PFSK-1 (cell line): Measurements from ENCODE around the gene CTNNAL1.

Experiments used
- FOXP2 ChIP-seq: optimal IDR thresholded peaks from 2 replicates; pipeline ENCODE3; 2011; ENCODE audit warnings: borderline replicate concordance, control low read depth, inconsistent platforms; ENCODE audit not compliant: insufficient read depth; ENCODE audit errors: extremely low read length, extremely low read depth
- POLR2AphosphoS5 ChIP-seq: IDR thresholded peaks from 2 replicates; pipeline ENCODE4 v1.6.1; 2012; ENCODE audit warnings: low read depth, mild to moderate bottlenecking, control low read depth, low read length, moderate library complexity
- REST ChIP-seq, 2 experiments: IDR thresholded peaks; 2 replicates each; pipeline versions ENCODE4 v1.6.1 to v1.8.0; 2011 to 2012; ENCODE audit warnings: low read depth in 2 of 2, low read length in 2 of 2, control low read depth in 1 of 2, inconsistent platforms in 1 of 2, mild to moderate bottlenecking in 1 of 2, moderate library complexity in 1 of 2; ENCODE audit not compliant: insufficient read depth in 1 of 2
- SIN3A ChIP-seq: IDR thresholded peaks from 2 replicates; pipeline ENCODE4 v1.6.1; 2012; ENCODE audit warnings: mild to moderate bottlenecking, low read length, moderate library complexity, borderline replicate concordance; ENCODE audit not compliant: insufficient read depth
- TAF1 ChIP-seq: IDR thresholded peaks from 2 replicates; pipeline ENCODE4 v1.6.1; 2012; ENCODE audit warnings: low read length, control low read depth, borderline replicate concordance; ENCODE audit not compliant: insufficient read depth

GRCh38 chr9:109052416-109052815 is 39.1 kb upstream of the CTNNAL1 start:
- TF ChIP-seq POLR2AphosphoS5 (no peak), TAF1 (no peak), REST (IDR thresholded peaks at IDR 0.05; ENCODE audit: insufficient read depth in 1 of 2, low read depth in 2 of 2, low read length in 2 of 2) (no peak), SIN3A (no peak), FOXP2 (no peak)
